ENCODE data around the gene SH2D7.

SH2D7 gene

DNA sequence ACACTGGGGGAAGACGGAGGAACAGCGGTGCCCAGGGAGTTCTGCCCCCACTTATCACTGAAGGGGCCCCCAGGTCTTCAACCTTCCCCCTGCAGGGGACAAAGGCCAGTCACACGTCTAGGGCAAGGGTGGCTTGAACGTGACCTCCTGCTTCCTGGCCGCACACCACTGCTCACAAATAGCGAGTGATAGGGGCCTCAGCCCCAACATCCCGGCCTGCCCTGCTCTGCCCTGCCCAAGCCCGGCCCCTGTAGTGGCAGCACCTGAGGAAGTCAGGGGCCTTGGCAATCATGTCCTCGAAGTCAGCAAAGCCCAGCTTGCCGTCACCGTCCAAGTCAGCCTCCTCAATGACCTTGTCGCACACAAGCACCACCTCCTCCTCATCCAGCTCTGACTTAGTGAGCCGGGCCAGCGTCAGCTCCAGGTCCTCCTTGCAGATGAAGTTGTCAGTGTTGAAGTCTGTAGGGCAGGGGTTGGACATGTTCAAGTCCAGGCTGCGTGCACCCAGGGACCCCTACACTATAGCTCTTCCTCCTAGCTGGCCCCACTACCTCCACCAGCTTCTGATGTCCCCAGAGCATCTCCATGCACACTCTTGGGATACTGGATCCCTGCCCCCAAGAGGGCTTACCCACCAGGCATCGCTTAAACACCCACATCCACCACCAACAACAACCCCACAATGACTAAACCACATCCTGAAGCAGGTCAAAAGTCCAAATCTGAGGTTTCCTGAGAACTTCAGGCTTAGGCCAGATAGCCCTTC, 13.3 kb downstream of the SH2D7 start:
- DNase-seq = no peak

- no peak for DNase-seq
Observed at GRCh38 chr15:78107471-78107870, 15.1 kb downstream of the SH2D7 start.

DNA sequence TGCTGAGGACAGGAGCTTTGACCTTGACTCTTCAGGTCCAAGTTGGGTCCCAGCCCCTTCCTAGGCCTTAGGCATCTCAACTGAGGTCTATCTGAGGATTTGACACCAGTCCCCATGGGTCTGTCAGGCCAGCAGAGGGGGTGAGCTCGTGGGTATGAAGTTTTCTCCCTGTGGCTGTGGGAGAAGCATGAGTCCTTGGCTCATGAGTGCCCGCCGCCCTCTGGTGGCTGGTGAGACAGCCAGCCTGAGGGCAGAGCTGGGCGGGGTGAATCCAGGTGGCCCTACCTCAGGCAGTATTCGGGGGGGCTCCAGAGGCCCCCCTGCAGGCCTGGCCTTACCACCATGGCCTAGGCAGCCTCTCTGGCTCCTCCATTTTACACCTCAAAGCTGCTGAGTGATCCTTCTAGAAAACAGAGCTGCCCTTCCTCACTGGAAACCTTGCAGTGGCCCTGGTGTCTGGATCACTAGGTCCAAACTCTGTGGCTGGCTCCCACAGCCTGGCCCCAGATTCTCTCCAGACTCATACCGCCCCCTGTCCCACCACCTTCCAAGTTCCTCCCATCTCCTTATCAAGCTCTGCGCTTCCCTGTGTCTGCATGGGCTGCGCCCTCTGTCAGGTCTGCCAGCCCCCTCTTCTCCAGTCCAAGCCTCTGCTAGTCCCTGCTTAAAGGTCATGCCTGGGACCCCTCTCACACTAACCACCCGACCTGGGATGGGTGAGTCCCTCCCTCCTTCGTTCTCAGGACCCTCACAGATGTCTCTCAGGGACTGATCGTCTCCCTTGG, 16.1 kb downstream of the SH2D7 start:
- peak; percentile 62 for DNase-seq

DNA sequence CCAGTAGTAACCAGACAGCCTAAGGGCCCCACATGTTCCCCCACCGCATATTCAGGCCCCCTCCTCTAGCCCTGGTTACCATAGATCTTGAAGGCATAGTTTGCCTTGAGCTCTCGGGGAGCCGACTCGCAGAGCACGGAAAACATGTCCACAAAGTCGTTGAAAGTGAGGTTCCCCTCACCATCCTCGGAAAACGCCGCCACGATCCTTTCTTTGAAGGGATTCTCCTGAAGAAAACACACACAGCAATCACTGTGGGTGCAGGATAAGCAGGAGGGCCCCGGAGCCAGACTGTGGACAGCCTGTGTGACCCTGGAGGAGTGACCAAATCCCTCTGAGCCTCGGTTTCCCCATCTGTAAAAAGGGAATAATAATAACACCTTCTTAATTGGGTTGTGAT, 16.8 kb downstream of the SH2D7 start:
- no peak for DNase-seq

DNA sequence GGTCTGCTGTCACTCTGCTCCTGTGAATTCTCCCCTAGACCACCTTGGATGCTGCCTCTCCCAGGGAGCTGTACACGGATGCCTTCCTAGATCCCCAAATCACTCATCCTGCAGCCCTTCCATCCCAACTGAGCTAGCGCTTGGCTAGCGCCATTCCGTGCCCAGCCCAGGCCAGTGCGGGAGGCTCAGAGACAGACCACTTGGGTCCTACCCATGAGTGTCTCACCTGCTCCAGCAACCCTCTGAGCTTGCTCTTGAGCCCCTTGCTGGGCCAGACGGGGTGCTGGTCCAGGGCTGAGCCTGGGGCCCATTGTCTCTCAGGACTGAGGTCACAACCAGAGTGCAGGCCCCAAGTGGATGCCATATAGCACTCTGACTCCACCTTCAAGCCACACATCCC, 17.7 kb downstream of the SH2D7 start:
- no peak for DNase-seq

DNA sequence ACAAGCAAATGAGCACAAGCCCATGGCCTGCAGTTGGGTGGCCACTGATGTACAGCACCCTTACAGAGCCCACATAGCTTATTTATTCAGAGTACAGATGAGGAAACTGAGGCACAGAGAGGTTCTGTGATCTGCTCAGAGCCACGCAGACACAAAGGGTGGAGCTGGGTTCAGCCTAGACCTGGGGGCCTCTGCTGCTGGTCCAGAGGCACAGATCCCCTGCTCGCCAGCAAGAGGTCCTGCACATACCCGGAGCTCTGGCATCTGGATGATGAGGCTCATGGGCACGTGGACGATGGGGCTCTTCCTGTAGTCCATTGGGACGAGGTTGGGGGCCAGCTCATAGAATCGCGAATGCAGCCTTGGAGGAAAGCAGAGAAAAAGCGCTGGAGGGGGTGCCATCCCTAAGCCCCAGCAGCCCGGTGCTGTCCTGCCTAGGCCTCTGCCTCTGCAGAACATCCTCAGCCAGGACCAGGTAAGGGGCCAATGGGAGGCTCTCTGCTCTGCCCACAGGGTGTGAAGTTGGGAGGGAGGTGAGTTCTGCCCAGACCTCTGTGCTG, 18.6 kb downstream of the SH2D7 start:
- no peak for DNase-seq

DNA sequence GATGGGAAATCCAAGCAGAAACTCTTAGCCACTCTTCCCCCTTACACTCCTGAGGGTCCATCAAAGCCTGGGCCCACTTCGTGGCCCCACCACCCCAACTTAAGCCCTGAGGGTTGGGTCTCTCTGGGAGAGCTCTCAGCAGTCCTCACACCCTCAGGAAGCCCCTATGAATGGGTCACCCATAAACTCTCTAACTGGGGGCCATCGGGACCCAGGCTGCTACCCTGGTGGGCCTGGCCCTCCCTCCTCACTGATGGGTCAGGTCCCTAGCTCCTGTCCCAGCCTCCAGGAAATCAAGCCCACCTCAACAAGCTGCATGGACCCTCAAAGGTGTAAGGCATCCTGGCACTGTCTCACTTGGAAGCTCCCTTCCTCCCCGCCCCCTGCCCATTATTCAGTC, 19.4 kb downstream of the SH2D7 start:
- no peak for DNase-seq

DNA sequence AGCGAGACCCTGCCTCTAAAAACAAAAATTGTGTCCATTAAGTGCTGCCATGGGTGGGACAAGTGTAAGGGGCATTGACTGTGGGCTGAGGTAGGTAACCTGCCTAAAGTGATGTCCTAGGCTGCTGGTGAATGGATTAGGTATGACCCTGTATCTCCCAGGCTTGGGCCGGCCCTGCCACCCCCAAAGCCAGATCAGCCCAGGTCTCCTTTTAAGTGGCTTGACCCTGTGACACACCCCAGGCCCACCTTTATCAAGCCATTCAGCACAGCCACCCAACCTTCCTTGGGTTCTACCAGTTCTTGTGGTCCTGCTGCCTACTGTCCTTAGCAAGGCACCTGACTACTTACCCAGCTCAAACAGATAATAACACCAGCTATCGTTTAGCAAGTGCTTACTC, 20.2 kb downstream of the SH2D7 start:
- no peak for DNase-seq

- no peak for DNase-seq
Observed at GRCh38 chr15:78120523-78120922, 28.2 kb downstream of the SH2D7 start.

- DNase-seq = no peak
Observed at GRCh38 chr15:78125267-78125666, 32.9 kb downstream of the SH2D7 start.

- DNase-seq = no peak
Observed at GRCh38 chr15:78127882-78128281, 35.5 kb downstream of the SH2D7 start.

GRCh38 chr15:78129077-78129750, 36.9 kb downstream of the SH2D7 start:
- no peak for DNase-seq

DNA sequence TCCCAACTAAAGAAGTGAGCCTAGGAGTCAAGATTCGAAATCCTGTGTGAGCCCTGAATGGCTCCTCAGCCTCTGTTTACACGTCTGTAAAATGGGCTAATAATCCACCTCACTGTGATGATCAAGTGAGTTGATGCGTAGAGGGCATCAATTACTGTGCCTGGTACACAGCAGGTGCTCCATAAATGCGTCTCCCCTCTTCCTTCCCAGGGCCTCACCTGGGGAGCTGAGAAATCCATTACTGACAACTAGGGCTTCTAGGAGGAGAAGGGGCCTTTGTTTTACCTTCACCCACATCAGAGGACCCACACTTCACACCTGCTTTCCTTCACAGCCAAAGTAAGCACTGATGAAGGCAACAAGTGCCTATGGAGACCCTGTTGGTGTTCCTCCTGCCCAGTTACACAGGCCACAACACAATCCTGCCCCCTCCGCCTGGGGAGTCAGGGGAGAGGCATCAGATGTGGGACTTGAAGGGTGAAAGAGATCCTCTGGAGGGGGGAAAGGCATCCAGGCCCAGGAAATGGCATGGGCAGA, 37.5 kb downstream of the SH2D7 start:
- no peak for DNase-seq

GRCh38 chr15:78130466-78131294, 38.3 kb downstream of the SH2D7 start:
- DNase-seq = no peak

DNA sequence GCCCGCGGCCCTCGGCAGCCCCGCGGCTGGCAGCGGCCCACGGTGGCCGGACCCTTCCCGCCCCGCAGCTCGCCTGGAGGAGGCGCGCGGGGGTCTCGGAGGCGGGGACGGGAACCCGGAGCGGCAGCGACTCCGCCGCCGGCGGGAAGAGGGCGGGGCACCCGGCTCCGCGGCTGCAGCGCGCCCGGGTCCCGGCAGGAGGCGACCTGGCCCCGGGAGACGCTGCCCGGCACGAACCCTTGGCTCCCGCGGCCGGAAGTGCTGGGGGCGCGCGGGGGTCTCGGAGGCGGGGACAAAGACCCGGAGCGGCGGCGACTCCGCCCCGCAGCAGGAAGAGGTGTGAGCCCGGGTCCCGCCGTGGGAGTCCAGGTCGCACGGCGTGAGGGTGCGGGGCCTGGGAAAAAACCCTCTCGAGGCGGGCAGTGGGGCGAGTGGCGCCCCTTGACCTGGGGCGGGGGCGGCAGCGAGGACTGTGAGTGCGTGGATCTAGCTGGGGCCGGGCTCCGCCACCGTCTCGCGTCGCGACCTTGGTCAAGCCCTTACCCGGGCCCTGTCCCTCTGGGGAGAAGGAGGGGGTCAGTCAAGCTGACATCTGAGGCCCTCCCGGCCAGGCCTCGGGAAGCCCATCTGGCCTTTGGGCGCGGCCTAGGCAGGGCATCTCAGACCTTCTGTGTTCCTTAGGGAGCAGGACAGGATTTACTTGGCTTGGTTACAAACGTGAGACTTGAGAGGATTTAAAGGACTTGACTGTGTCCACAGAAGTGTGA, 39.1 kb downstream of the SH2D7 start, which contains the start of gene CIB2:
CIB2 (minus strand) TSS at position 151 of the 767 bp plus-strand sequence. CDS start 230 bp downstream, outside the sequence.
- peak; percentile 52 for DNase-seq

- DNase-seq = peak; percentile 96
Observed at GRCh38 chr15:78133801-78134200, 41.4 kb downstream of the SH2D7 start.

DNA sequence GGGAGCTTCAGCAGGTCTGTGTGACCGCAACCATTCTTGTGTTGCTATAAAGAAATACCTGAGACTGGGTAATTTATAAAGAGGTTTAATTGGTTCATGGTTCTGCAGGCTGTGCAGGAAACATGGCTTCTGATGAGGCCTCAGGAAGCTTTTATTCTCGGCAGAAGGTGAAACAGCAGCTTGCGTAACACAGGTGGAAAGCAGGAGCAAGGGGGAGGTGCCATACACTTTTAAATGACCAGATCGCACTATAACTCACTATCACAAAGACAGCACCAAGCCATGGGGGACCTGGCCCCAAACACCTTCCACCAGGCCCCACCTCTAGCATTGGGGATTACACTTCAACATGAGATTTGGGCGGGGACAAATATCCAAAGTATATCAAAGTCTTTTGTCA, 47.2 kb downstream of the SH2D7 start:
- no peak for DNase-seq

DNA sequence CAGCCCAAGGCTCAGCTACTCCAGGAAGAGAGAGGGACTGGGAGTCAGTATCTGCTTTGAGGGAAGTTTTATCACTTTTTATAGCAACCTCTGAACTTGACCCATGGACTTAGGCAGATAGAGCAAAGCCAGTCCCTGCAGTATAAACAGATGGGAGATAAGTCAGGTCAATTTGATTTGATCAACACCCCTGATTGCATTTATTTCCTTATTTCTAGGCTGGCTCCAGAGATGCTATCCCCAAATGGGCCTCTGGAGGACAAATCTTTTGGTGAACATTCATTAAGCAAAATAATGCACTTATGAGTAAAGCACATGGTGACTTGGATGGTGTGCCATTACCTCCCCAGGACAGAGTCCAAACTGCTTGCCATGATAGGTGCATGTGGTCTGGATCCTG, 47.9 kb downstream of the SH2D7 start:
- no peak for DNase-seq

- DNase-seq = no peak
Observed at GRCh38 chr15:78142332-78142731, 50.0 kb downstream of the SH2D7 start.

DNA sequence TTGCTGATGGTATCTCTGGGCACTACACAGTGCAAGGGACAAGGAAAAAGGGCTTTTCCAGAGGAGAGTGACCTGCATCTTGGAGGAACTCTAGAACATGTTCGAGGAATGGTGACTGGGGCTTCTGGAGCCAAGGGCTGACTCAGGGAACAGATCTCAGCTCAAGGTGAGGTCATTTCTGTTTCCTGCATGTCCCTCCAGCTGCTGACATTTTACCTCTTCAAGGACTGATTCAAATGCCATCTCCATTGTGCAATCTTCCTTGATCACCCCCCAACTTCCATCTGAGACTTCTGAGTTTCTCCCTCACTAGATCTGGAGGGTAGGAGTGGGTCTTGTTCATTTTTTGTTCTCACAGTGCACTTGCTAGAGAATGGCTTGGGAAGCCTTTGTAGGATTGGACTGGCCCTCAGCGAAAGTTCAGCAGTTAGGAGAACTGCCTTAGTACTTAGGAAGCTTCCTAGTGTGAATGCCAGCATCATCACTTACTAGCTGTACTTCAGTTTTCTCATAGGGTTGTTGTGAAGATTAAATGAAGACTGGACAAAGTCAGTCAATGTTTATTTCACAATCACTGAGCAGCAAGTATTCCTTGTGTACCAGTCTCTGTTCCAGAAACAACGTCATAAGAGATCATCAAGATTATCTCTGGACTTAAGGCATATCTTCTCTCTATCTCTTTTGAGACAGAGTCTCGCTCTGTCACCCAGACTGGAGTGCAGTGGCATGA, 54.2 kb downstream of the SH2D7 start:
- no peak for DNase-seq

DNA sequence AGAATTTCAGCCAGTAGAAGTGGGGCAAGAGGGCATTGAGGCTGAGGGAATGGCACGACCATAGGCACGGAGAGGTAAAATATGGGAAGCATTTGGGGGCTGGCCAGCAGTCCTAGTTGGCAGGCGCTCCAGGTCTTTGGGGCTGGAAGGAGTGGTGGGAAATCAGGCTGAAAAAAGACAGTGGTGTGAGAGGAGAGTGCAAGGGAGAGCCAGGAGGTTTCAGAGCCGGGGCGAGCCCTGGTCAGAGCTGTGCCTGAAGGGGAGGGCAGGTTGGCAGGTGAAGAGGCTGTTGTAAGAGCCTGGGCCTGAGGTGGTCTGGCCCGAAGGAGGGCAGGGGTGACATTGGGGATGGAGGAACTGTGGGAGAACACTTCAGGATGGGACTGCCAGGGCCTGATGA, 55.2 kb downstream of the SH2D7 start:
- no peak for DNase-seq
